Mucosa of gallbladder (tissue), 1 donor: ENCODE measurements around the gene KIF18A. TPM values are rescaled to one million over a fixed set of nuclear protein-coding genes. Genes with fewer than 3 reads are reported as not detected.

Experiments used
- DNase-seq: peaks from one replicate; pipeline ENCODE4 v3.0.0-alpha.2; 2020; ENCODE audit warnings: low spot score
- total RNA-seq: library from RNA; stranded (reverse); gene quantifications from one replicate; pipeline ENCODE4 v1.2.1, GENCODE V29; 2021
- donor health status: DM: no; HTN: no; CAD: no.

KIF18A gene
- total RNA-seq, 1 donor from 2014 or later, result 1.0 TPM

- no peak for DNase-seq
Measured at GRCh38 chr11:28043930-28044709, 63.8 kb downstream of the KIF18A start.

DNA sequence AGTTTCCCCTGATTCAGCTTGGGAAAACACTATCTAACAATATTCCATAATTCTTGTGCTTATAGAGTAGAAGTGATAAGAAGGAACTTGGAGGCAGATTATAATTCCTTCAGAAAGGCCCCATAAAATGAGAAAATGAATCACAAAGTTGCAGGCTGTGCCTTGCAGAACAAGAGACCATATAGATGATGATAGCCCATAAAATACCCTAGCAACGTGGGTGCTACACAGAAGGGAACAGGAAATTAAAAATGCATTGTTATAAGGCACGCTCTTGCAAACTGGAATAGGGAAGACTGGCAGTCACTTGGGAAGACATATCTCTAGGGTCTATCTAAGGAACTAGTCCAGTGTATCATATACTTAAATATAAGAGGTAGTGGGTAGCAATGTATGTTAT, 67.6 kb downstream of the KIF18A start:
- no peak for DNase-seq

DNA sequence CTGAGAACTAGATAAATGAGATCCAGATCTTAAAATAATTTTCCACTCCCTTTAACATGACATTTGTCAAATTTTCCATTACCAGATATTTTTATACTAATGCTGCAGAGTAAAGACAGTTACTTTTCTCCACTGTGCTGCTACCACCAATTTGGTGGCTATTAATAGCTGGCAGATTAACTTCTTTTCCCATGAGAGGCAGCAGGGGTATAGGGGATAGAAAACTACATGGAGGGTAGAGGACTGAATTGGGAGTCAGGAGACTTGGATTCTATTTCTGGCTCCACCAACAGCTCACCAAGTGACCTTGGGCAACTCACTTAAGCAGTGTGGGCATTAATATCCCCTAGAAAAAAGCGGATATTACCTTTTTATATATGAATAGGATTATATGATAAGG, 69.2 kb downstream of the KIF18A start:
- no peak for DNase-seq

DNA sequence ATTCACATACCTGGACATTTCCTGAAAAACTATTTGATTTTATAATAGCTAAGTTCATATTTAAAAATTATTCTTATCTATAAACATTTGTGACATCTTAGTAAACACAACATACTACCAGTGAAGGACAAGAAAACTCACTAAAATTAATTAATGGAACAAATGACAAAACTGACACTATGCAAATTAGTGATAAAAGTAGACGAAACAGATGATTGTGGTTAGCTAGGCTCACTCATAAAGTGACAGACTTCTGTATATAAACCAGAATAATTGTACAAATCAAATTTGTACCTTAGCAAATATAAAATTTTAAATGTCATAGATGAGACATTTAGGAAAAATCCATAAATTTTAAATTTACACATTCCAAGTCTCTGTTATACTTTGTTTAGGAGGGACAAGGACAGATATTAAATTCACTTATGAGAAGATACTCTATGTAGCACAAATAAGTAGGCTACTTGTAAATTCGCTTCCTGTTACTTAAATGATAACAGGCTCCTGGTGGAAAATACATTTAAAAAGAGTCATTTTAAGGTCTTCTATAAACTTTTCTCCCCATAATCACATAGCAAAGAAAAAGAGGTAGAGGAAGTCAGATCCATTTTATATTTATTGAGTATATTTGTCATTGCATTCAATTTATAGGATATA, 81.2 kb downstream of the KIF18A start:
- DNase-seq, result no peak

GRCh38 chr11:28017816-28018215, 90.1 kb downstream of the KIF18A start:
- DNase-seq, result no peak

DNA sequence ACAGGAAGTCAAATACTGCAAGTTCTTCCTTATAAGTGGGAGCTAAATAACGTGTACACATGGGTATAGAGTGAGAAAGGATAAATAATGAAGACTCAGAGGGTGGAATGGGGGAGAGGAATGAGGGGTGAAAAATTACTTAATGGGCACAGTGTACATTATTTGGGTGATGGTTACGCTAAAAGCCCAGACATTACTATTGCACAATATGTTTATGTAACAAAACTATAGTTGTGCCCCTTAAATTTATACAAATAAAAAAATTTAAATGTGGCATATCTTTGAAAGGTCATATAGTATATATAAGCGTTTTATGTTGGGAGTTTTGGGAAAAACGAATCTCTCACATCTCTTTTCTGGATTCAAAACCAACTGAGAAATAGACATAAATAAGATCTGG, 96.1 kb downstream of the KIF18A start:
- DNase-seq, result no peak

GRCh38 chr11:28009996-28010395, 98.0 kb downstream of the KIF18A start:
- DNase-seq, result no peak

DNA sequence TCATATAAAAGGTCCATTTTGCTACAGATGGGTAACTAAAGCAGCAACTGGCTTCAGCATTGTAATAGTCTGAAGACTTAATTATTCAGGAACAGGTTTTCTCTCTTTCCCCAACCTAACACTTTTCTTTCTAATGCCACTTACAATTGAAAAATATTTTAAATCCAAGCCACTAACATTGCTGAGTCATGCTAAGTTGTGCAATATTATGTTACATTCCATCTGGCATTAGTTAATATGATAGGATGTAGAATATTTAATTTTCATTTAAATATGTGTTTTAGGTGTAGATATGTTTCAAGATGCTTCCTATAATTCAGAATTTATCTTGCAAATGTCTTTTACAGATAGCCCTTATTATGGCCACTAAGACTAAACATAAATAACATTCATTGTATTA, 98.6 kb downstream of the KIF18A start:
- DNase-seq, result no peak

- no peak for DNase-seq
Measured at GRCh38 chr11:28003615-28004014, 104.3 kb downstream of the KIF18A start.

GRCh38 chr11:27998552-27998951, 109.4 kb downstream of the KIF18A start:
- no peak for DNase-seq

GRCh38 chr11:27997344-27997743, 110.6 kb downstream of the KIF18A start:
- DNase-seq, result no peak

DNA sequence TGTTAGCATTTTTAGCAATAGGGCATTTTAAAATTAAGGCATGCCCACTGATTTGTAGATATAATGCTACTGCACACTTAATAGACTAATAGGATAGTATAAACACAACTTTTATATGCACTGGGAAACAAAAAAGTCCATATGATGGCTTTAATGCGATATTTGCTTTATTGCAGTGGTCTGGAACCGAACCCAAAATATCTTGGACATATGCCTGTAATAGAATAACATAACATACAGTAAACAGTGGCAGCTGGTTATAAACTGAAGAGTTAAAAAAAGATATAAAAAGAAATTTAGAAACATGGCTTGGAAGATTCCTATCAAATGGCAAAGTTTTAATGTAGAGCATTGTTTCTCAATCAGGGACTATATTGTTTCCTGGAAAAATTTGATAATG, 111.9 kb downstream of the KIF18A start:
- DNase-seq, result no peak

- no peak for DNase-seq
Measured at GRCh38 chr11:27995083-27995482, 112.9 kb downstream of the KIF18A start.

- DNase-seq, result no peak
Measured at GRCh38 chr11:27991736-27992135, 116.2 kb downstream of the KIF18A start.

DNA sequence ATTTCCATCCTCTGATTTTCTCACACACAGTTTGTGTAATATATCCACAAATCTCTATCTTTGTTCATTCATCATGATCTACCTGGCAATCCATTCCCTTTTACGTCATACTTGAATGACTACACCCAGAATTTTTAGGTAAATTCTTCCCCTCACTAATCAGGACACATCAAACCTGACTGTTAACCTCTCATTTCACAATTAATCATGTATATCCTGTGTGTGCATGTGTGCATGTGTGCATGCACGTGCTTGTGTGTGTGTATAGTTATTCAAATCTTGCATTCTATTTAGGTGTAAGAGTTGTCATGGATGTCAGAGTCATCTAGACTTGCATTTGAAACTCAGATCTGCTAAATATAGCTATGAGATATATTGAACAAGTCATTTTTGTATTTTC, 130.4 kb downstream of the KIF18A start:
- DNase-seq, result no peak

DNA sequence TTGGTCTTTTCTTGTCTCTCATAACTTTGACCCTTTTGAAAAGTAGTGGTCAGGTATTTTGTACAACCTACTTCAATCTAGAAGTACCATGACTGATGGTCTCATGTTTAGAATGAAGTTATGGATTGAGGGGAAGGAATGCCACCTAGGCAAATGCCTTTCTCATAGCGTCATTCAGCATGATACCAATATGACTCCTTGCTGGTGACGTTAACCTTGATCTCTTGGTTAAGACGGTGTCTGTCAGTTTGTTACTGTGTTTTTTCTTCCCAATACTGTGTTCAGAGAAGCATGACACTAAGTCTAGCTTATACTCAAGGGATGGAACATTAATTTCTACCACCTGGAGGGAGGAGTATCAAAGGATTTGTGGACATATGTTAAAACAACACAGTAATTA, 130.9 kb downstream of the KIF18A start:
- DNase-seq, result no peak

- no peak for DNase-seq
Measured at GRCh38 chr11:27976262-27976661, 131.7 kb downstream of the KIF18A start.

GRCh38 chr11:27973851-27974536, 134.0 kb downstream of the KIF18A start:
- no peak for DNase-seq

DNA sequence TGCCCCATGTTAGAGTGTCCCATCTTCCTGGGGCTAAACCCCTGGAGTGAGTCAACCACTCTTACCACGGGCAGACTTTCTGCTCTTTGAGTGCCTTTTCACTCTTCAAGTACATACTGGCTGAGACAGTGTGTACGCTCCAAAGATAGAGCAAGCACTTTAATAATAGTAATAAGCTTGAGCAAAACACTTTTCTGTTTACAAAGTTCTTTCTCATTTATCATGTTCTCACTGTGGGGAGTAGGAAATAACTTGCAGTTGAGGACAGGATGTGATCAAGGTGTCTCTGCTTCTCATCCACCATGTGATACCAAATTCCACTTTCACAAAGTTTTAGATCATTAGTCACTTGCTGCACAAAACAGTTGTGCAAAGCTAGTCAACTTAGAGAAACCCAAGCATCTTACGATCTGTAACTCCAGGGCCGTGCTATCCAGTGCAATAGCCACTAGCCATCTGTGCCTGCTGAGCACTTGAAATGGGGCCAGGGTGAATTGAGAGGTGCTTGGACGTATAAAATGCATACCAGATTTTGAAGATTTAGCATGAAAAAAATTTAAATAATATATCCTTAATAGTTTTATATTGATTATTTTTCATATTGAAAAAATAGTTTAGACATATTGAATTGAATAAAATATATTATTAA, 135.3 kb downstream of the KIF18A start:
- no peak for DNase-seq

DNA sequence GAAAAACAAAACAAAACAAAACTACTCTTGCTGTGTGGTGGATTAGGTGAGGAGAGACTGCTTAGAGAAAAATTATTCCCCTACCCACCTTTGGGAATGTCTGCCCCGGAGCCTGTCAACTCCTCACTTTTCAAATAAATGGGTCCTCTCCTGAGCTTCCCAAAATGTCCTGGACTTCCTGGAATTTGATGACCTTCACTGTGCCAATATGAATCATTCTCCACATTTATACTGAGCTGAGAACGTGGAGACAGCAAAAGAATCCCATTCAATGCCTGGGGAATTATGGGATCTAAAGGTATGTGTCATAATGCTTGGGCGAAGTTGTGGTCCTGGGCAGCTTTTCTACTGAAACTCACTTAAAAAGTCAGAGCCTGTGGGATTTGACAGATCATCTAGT, 136.8 kb downstream of the KIF18A start:
- DNase-seq, result no peak
